ENCODE results near the gene IER3IP1. TPM values are rescaled to one million over a fixed set of nuclear protein-coding genes. Genes with fewer than 3 reads are reported as not detected.

The IER3IP1 gene, protein sequence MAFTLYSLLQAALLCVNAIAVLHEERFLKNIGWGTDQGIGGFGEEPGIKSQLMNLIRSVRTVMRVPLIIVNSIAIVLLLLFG
- 17.5 to 20.2 TPM (median 18.7 TPM) in 5 replicates for total RNA-seq (2022; extraction: Qiagen RNA extraction; ENCODE audit: low read depth)

DNA sequence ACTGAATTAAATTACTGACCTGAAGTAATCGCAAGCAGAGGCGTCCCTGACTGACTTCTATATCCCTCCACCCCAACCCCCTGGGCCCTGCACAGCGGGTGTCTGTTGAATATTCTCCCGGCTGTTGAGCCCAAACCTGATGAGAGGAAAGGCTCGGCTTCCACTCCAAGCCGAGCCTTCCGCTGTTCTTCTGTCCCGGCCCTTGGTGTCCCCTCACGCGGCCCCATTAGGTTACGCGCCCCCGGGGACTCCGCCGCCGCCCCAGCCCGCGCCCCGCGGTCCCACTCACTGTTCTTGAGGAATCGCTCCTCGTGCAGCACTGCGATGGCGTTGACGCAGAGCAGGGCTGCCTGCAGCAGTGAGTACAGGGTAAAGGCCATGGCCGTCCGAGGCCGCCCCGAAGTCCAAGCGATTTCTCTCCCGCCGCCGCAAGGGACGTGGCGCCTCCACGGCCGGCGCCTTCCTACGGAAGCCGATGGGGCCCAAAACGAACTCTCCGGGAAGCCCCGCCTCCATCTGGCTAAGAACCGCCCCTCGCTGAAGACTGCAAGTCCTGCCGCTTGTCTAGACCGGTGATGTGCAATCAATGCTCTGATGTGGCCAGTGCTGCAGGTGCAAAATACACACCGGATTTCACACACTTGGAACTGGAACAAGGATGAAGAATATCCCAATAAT is at the start of gene IER3IP1:
TSS of gene IER3IP1 (minus strand) at position 467 of the 678 bp plus-strand sequence. CDS start at position 380, 87 bp downstream.

DNA sequence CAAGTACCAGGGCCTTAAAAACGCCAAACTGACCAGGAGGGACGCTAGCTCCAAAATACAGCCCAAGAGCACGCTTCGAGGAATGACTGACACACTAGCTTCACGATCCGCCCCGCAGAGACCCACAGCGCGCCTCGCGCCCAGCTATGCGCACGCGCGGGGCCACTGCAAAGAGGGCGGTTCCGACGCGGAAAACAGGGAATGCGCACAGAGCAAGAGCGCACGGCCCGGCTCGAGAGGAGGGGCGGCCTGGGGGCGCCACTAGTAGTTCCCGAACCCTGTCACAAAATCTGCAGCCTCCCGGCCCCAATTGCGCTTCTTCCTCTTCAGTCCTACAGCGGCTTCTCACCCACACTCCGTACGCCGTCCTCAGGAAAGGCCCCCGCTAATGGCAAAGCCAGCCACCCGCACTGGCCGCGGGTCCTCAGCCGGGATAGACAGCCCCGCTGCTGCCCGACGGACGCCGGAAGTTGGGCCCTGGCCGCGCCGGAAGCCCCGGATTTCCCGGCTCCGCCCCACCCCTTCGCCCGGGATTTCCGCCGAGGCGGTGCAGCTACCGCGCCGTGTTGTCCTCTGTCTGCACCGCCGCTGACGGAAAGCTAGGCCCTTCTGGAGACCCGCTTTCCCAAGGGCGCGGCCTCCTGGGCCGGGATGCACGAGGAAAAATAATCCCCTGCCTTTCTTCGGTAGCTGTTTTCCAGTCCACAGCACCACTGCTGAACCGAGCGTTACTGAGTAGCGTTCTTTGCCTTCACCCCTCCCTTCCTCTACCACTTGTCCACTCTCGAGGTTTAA is 25.9 kb downstream of the IER3IP1 start, which contains the start of gene HDHD2:
TSS of gene HDHD2 (minus strand) at position 472 of the 795 bp plus-strand sequence. CDS start 14,061 bp downstream, outside the sequence.

Other genes starting within 250 kb of the IER3IP1 start
- not detected in 5 replicates for gene ELOA2, start 140.7 kb downstream of the IER3IP1 start, total RNA-seq (2022; extraction: Qiagen RNA extraction; ENCODE audit: low read depth)
- 5.5 to 12.5 TPM (median 9.2 TPM) in 5 replicates for gene HDHD2, start 25.9 kb downstream of the IER3IP1 start, total RNA-seq (2022; extraction: Qiagen RNA extraction; ENCODE audit: low read depth)
- gene SKOR2, start 75.3 kb upstream of the IER3IP1 start, total RNA-seq (2022; extraction: Qiagen RNA extraction; ENCODE audit: low read depth), result not detected in 5 replicates

Data from A549 treated with ZK216348 at 1 μM for 4 hours (cell line).